Measurements from ENCODE around the gene SLC37A1.

The SLC37A1 gene

GRCh38 chr21:42580076-42580792 lies 66.6 kb downstream of the SLC37A1 start:
- peak in 1 of 2 experiments; percentile 21 for DNase-seq

DNA sequence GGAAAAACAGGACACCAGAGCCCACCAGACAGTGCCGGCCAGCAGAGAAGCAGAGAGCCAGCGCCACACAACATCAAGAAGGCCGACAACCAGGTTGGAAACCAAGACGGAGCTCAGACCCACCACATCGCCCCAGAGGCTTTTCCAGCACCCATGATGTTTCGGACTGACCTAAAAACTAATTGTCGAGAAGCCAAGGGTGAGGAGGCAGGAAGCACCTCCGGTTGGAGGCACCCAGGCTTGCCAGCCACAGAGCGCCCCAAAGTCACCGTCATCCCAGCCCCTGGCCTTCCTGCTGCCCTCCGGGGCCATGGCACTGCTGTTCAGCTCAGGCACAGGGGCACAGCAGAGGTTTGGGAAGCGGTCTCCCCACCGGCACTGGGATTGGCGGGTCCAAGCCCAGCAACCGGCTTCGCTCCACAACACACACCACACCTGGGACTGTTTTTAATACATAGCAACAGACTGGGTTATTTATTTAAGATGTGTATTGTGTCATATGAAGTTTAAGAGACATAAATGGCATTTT lies 67.2 kb downstream of the SLC37A1 start:
- no peak for DNase-seq

GRCh38 chr21:42581336-42581992 lies 67.8 kb downstream of the SLC37A1 start:
- DNase-seq, result no peak

GRCh38 chr21:42581993-42582786 lies 68.5 kb downstream of the SLC37A1 start:
- no peak for DNase-seq

DNA sequence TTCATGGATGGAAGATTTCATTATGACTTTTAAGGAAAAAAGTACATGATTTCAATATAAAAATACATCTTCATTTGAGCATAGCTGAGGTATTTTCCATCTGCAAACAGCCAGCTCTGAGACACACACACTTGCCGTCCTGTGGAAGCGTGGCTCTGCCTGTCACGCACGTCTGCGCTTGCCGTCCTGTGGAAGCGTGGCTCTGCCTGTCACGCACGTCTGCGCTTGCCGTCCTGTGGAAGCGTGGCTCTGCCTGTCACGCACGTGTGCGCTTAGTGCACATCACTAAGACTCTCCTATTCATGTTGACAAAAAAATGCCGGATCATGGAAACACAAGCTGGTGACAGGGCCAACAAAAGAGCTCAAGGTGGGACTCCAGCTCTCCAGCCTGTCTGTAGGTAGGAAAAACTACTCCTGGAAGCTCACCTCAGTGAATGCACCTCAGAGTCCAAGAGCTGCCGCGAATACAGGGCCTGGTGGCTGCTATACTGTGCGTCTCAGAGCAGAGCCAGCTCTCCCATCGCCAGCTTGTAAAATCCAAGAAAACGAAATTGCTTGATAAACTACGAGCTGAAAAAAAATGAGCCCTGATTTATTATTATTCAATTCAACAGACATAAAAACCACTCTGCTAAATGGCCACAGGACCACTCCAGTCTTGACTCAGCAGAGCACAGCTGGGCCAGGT lies 69.3 kb downstream of the SLC37A1 start:
- DNase-seq, result no peak

GRCh38 chr21:42583477-42584295 lies 70.0 kb downstream of the SLC37A1 start:
- DNase-seq, result no peak

DNA sequence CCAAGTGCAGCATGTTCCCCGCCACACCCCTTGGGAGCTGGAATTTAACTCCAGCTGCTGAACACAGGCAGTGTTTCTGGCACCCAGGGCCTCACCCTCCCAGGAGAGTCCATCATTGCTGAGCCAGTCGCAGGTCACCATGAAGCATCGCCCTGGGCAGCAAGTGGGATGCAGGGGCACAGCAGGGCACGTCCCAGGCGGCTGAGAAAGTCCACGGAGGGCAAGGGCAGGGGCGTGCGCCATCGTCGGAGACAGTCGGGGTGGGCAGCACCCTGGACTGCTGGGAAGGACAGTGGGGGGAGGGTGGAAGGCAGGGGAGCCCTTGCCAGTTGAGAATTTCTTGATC lies 70.6 kb downstream of the SLC37A1 start:
- DNase-seq, result no peak

GRCh38 chr21:42585881-42586280 lies 72.2 kb downstream of the SLC37A1 start:
- no peak for DNase-seq

DNA sequence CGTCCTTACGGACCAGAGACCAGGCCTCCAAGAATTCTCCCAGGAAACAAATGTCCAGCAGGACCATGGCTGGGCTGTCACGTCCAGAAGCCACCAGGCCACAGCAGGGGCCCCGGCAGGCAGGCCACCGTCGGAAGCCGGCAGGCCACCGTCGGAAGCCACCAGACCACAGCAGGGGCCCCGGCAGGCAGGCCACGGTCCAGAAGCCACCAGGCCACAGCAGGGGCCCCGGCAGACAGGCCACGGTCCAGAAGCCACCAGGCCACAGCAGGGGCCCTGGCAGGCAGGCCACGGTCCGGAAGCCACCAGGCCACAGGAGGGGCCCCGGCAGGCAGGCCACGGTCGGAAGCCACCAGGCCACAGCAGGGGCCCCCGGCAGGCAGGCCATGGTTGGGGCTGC lies 72.8 kb downstream of the SLC37A1 start:
- no peak for DNase-seq

DNA sequence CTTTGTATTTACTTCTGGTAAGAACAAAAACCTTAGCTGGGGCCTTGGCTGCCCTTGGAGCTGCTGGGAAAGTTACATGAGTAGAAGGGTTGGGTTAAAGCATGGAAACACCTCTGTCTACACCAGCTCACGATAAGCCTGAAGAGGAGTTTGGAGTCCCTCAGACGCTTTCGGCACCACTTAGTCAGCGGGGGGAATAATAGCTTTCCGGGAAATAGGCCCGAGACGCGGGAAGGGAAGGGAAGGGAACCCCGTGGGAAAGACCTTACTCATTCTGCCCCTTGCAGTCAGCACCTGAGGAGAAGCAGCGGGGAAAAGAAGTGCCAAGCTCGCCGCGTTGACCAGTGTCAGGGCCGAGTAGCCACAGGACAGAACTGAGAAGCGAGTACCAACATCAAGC lies 73.4 kb downstream of the SLC37A1 start:
- no peak for DNase-seq

DNA sequence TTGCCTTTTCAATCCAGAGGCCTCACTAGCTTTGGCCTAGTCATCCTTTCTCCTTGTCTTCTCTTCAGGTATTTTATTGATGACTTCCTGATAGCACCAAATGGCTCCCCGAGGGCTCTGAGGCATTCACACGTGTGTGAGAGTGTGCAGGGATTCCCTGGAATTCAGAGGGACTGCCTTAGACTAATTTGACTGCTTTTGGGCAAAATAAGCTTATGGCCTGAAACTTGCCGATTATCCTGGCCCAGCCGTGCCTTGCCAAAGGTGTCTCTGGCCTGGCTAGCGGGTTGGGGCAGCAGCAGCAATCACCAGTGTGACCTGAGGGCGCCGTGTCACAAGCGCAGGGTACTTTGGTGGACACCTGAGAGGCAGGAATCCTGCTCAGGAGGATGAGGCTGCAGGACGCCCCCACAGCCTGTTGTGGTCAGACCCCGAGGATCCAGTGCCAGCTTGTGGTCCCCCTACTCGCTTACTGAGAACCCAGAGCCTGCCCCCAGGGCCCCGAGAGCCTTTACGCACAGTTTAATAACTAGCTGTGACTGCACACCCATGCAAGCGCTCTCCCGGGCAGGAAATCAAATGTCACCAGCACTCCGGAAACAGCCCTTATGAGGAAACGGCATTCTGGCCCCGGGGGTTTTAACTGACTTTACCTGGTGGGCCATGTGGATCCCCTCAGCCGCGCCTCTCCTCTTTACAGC lies 76.9 kb downstream of the SLC37A1 start:
- DNase-seq, result no peak

DNA sequence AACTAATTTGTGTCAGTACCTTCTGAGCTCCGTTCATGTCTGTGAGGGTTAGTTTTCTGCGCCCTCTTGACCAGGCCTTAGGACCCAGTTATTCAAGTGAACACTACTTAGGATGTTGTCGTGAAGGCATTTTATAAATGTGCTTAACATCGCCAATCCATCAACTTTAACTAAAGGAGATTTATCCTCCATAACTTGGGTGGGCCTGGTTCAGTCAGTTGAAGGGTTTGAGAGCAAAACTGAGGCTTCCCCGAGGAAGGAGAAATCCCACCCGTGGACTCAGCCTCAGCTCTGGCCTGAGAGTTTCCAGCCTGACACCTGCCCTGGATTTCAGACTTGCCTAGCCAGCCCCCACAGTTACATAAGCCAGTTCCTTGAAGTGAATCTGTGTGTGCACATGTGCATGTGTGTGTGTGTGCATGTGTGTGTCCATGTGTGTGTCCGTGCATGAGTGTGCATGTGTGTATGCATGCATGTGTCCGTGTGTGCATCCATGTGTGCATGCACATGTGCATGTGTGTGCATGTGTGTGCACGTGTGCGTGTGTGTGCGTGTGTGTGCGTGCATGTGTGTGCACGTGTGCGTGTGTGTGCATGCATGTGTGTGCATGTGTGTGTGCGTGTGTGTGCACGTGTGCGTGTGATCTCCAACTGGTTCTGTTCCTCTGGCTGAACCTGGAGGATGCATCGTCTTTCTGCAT lies 77.7 kb downstream of the SLC37A1 start:
- no peak for DNase-seq

DNA sequence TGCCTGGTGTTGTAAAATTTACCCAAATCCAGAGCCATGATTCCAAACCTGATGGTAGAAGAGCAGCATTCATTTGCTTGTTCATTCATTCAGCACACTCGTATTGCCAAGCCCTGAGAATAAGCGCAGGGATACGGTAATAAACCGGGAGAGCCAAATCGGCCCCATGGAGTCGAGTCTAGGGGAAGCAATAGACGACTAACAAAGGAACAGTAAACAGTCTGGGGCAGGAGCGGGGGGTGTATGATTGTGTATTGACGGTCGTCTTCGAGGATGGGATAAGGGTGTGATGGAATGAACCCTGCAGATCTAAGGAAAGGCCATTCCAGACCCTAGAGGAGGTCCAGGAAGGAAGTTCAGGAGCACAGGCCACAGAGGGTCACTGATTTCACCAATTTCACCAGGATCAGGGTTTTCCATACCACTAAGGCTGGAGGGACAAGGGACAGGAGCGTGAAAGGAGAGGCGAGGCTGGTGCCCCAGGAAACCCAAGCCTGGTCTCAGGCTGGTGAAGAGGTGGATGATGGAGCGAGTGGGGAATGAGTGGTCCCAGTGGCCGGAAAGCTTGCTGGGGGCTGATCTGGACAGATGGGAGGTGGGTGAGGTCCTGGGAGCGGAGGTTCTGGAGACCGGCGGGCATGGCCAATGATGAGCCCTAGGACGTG lies 78.6 kb downstream of the SLC37A1 start:
- no peak for DNase-seq

GRCh38 chr21:42593007-42593814 lies 79.6 kb downstream of the SLC37A1 start:
- DNase-seq, result peak; percentile 59 to 81

- no peak for DNase-seq
These were observed 81.1 kb downstream of the SLC37A1 start for GRCh38 chr21:42594616-42595282.

DNA sequence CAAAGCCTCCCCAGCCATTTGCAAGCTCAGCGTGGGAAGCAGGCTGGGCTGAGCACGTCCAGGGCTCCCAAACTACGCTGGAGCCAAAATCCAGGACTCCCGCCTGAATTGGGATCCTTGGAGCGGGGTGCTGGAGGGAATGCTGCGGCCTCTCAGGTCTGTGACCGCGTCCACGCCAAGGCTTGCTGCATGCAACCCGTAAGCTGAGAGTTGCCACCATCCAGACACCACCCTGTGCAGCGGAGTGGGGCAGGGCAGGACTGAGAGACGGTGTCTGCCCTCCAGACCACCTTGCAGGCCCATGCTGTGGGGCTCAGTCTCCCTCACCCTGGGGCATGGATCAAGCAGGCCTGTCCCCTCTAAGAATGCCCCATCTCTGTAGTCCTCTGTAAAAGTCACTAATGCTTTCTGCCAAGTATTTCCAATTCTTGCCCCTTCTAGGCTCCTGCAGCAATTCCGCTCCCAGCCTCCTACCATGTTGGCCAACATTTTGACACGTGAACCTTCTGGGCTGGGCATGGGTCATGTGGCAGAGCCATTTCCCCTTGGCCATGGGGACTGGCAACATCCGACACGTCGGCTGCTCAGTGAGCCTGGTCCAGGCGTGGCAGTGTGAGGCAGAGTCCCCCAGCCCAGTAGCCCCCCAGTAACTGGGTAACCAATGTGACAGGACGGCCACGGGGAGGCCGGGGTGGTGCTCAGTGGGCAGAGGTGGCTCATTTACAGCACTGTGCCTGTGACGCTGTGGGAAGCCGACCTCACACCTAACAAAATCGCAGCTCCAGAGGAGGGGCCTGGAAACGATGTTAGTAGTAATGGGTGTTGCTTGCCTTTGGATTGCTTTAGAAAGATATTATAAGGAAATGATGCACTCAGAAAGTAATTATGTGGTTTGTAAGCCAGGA lies 81.9 kb downstream of the SLC37A1 start:
- DNase-seq, result no peak

GRCh38 chr21:42596657-42597056 lies 83.0 kb downstream of the SLC37A1 start:
- no peak for DNase-seq

Measured in NCI-H524 (cell line).